Camera-type eye (tissue), 1 donor: ENCODE data around the gene MEGF11. TPM values are rescaled to one million over a fixed set of nuclear protein-coding genes. Genes with fewer than 3 reads are reported as not detected.

Experiments
- total RNA-seq: library from RNA; depleted of rRNA; stranded (reverse); fragments of >200 nt; gene quantifications from one replicate; pipeline ENCODE4 v1.2.3, GENCODE V29; 2014

Gene MEGF11
- 17.7 TPM for total RNA-seq

GRCh38 chr15:66253418-66254088, at the start of gene MEGF11:
MEGF11 (minus strand) TSS chr15:66253750; CDS start chr15:66128403, 125,347 bp downstream.

GRCh38 chr15:66293419-66294156, 40.0 kb upstream of the MEGF11 start, which contains the start of gene DIS3L:
DIS3L (plus strand) TSS chr15:66293568; CDS start chr15:66293597, 29 bp downstream.

GRCh38 chr15:65869126-65869953, 384.2 kb downstream of the MEGF11 start, which contains the start of gene RAB11A:
RAB11A (plus strand) TSS chr15:65869491; CDS start chr15:65869586, 95 bp downstream.

Other genes with a start within 250 kb of the MEGF11 start
- 48.4 TPM for gene DIS3L, start 39.8 kb upstream of the MEGF11 start, total RNA-seq
- gene TIPIN, start 102.9 kb upstream of the MEGF11 start, total RNA-seq, result 23.7 TPM
- gene MAP2K1, start 133.2 kb upstream of the MEGF11 start, total RNA-seq, result 27.0 TPM
- 28.8 TPM for gene SNAPC5, start 244.0 kb upstream of the MEGF11 start, total RNA-seq